ENCODE results near the gene ZNF692. TPM values are rescaled to one million over a fixed set of nuclear protein-coding genes. Genes with fewer than 3 reads are reported as not detected.
"Not testable (repeated sequence)": the region's sequence is repeated elsewhere in the genome, so short reads cannot be mapped to it uniquely, and the experiment has no call there.

ZNF692 gene
- total and polyA plus RNA-seq, 2 of the 13 experiments (the other 11 are each of a cell fraction or from before 2014, with no cell fraction given), result 27.3 to 45.8 TPM

- ATAC-seq, result no peak
- Histone ChIP-seq H3K36me3 (replicated peaks in 1 of 2; ENCODE audit: control insufficient read depth in 1 of 2, insufficient read depth in 2 of 2, low read length in 2 of 2) (no peaks in the 10 kb centered on the region), H3K9ac (ENCODE audit: insufficient read depth, low read depth, low read length) (no peak overlapping the region), H3K27me3 (ENCODE audit: control insufficient read depth in 1 of 2, insufficient read depth in 2 of 2, low read length in 2 of 2) (no peaks in the 10 kb centered on the region; a peak in 1 of 5 replicates), H3K27ac (ENCODE audit: extremely low read length, insufficient read depth, low read length) (no peak overlapping the region), H4K20me1 (ENCODE audit: insufficient read depth, low read length) (no peaks in the 10 kb centered on the region), H2AFZ (ENCODE audit: low read length) (no peak overlapping the region), H3K9me3 (ENCODE audit: low read length) (no peaks in the 10 kb centered on the region), H3K79me2 (ENCODE audit: insufficient read depth, low read length) (no peaks in the 10 kb centered on the region), H3K4me2 (ENCODE audit: low read depth, low read length) (no peak overlapping the region), H3K4me1 (ENCODE audit: insufficient read depth, low read length) (no peaks in the 10 kb centered on the region), H3K4me3 (replicated peaks in 1 of 3; ENCODE audit: insufficient read depth in 1 of 3, low read depth in 2 of 3, low read length in 3 of 3) (no peak overlapping the region)
- 49% methylated on average over 9 of the region's 9 CpGs for WGBS (ENCODE audit: low lambda C conversion rate)
- FAIRE-seq, result no peak
- BruUV-seq (replicated peaks), result no TSS peak
- ChIA-PET CTCF (ENCODE audit: low intra/inter-chr PET ratio, low total read pairs) (no interaction called here), POLR2A (no interaction called here)
- in situ Hi-C loops (cut with HindIII; ENCODE audit: extremely low pct_ligation_motif_present, low pct_unique_long_range_greater_than_20kb) (no loop called here), intact Hi-C loops (cut with micrococcal nuclease; ENCODE audit: unreplicated experiment) (no loop called here)
- TF ChIP-seq ZNF607 (CRISPR knock-in tag; IDR thresholded peaks at IDR 0.05; ENCODE audit: borderline replicate concordance) (no peak), DMAP1 (CRISPR knock-in tag; IDR thresholded peaks at IDR 0.05) (no peak), RAD51 (IDR thresholded peaks at IDR 0.05; ENCODE audit: borderline replicate concordance) (0 out of 2 replicates have a peak, but pooled peaks have one; percentile 5)
- no peak for DNase-seq (ENCODE audit: low spot score)
Observed at GRCh38 chr1:248890549-248891498, 31.9 kb upstream of the ZNF692 start.

GRCh38 chr1:248889914-248890243, 31.0 kb upstream of the ZNF692 start:
- H3K36me3 ChIP-seq (replicated peaks in 1 of 2; ENCODE audit: control insufficient read depth in 1 of 2, insufficient read depth in 2 of 2, low read length in 2 of 2); H3K27me3 ChIP-seq (ENCODE audit: control insufficient read depth in 1 of 2, insufficient read depth in 2 of 2, low read length in 2 of 2); FAIRE-seq; H2AFZ ChIP-seq (ENCODE audit: low read length); DNase-seq (ENCODE audit: low spot score); ATAC-seq; H3K4me2 ChIP-seq (ENCODE audit: low read depth, low read length); H3K4me3 ChIP-seq (replicated peaks in 1 of 3; ENCODE audit: insufficient read depth in 1 of 3, low read depth in 2 of 3, low read length in 3 of 3); intact Hi-C loops (cut with micrococcal nuclease; ENCODE audit: unreplicated experiment); H3K4me1 ChIP-seq (ENCODE audit: insufficient read depth, low read length); H3K79me2 ChIP-seq (ENCODE audit: insufficient read depth, low read length); H3K27ac ChIP-seq (ENCODE audit: extremely low read length, insufficient read depth, low read length); BruUV-seq (replicated peaks); in situ Hi-C loops (cut with HindIII; ENCODE audit: extremely low pct_ligation_motif_present, low pct_unique_long_range_greater_than_20kb); H3K9me3 ChIP-seq (ENCODE audit: low read length); H4K20me1 ChIP-seq (ENCODE audit: insufficient read depth, low read length); CTCF ChIA-PET (ENCODE audit: low intra/inter-chr PET ratio, low total read pairs); H3K9ac ChIP-seq (ENCODE audit: insufficient read depth, low read depth, low read length): not testable (repeated sequence)
- WGBS (ENCODE audit: low lambda C conversion rate), result 58% methylated on average over 10 of the region's 10 CpGs
- POLR2A ChIA-PET, result interaction anchor here (1.1 kb wide), 1 partner anchor 16 kb away, joined by 3 read pairs; the partner anchor contains the start of gene PGBD2

All from HepG2 (cell line).